Stimulated activated CD8-positive, alpha-beta memory T cell treated with anti-CD3 and anti-CD28 coated beads, Interleukin-15, amount 100 ng/mL, for 48 hours (primary cell): Measurements from ENCODE around the gene THRA.

Source experiments
- DNase-seq, 2 donors: peaks; one replicate each; pipeline ENCODE4 v3.0.0-alpha.2; 2020; ENCODE audit warnings: low read depth in 2 of 2

The THRA gene

DNA sequence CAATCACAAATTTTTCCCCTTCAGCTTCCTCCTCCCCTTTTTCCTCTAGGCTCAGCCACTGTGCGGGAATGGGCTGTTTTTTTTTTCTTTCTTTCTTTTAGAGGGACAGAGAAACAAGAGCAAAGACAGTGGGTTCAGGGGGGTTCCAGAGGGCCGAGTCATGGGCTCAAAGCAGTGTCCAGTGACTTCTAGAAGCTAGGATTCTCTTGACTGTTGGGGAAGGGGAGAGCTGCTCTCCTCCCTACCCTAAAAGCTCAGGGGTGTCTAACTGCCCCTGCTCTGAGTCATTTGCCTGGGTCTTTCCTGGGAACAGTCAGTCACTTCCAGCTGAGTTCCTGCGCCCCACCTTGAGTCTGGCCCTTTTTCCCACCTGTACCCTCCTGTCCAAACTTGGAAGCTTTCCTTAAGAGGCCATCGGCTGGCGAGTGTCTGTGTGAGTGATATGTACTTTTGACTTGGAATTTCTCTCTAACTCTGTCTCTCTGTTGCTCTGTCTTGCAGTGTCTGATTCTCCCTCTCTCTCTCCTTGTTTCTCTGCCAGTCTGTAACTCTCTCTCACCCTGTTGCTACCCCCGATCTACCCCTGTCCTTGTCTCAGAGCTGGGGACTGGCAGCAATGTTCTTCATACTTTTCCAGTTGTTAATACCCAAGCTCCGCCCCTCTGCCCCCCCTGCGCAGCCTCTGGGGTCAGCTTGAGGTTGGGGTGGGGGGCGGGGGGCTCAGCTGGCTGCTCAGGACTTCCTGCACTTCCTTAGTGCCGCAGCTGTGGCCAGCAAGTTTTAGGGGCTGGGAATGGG, 2.4 kb downstream of the THRA start:
- no peak for DNase-seq

DNA sequence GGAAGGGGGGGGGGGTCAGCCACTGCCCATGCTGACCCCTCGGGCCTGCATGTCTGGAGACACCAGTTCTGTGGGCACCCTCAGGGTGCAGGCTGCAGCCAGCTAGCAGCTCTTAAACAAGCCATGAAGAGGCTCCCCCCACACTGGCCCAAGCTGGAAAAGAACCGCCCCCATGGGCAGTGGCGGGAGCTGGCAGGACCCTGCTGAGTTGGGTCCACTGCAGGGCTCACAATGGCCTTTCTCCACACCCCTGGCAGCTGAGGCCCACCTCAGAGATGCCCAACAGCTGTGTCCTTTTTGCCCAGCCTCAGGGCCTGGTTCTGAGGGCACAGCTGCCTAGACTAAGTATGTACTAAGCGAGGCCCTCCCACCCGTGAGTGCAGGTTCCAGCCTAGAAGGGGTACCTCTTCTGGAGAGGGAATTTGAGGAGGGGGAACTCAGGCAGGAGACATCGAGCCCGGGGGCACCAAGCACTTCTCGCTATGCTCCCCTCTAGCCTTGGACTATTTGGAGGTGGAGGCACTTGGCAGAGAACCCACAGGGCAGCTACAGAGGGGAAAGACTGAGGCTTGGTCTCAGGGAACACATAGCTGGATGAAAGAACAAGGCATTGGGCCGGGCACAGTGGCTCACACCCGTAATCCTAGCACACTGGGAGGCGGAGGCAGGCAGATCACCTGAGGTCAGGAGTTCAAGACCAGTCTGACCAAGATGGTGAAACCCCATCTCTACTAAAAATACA, 3.2 kb downstream of the THRA start:
- no peak for DNase-seq

DNA sequence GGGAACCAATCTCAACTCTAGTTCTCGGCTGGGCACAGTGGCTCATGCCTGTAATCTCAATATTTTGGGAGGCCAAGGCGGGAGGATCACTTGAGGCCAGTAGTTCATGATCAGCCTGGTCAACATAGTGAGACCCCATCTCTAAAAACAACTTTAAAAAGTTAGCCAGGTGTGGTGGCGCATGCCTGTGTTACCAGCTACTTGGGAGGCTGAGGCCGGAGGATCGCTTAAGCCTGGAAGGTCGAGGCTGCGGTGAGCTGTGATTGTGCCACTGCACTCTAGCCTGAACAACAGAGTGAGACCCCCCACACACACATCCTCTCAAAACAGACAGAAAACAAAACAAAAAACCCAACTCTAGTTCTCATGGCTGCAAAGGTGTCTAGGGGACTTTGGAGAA, 4.9 kb downstream of the THRA start:
- DNase-seq, result no peak

DNA sequence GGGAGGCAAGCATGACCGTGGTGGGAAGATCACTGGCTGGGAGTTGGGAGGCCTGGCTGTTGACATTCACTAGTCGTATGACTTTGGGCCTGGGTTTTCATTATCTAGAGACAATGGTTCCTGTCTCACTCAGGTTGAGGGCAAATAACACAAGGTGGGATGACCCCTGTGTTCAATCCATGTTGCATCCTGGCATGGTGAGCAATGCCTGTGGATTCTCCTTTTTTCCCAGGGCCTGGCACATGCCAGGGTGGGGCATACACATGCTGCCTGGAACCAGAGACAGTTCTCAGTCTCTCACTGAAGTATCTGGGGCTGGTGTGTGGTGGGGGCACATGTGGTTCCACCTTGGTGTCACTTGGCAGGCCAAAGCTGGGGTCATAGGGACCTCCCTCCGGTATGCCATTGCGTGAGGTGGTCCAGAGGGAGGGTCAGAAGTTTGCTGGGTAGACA, 5.4 kb downstream of the THRA start:
- DNase-seq, result no peak

DNA sequence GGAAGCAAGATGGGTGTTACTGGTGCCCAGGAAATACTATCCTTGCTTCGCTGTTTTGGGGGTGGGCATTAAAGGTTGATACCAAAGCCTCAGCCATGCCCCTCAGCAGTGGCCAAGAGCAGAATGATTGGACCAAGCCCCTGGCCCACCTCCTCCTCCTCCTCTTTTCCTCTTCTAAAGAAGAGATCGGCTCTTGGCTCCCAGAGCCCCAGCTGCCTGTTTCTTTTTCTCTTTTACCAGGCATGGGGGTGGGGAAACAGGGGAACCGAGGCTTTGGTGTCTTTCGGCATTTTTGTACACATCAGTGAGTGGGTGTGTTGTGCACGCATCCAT, 5.8 kb downstream of the THRA start:
- DNase-seq, result no peak

DNA sequence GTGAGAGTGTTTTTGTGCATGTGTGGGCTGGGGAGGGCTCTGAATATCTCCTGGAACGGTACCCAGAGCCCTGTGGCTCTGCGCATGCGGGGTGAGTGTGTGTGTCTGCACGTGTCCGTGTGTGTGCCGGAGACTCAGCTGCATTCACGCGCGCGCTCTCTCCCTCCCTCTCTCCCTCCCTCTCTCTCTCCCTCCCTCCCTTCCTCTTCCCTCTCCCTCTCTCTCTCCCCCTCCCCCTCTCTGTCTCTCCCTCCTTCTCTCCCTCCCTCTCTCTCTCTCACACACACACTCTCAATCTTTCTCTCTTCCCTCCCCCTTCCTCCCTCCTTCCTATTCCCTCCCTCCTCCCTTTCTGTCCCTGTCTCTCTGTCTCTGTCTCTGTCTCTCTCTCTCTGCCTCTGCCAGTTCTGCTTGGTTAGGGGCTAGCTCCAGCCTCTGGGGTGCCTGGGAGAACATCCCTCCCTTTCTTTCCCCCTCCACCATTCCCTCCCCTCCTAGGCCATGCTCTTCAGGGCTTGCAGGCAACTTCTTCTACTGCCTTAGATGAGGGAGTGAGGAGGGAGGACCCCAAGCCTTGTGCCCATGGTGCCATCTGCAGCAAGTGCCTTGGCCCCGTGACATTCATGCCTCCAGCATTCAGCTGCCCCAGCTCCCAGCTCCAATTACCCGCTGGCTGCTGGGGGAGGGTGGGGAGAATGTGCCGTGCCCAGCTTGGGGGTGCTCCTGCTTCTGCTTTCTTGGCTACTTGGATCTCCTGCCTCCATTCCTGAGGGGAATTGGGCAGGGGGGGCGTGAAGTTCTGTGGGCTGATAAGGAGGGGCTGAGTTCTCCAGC, 6.4 kb downstream of the THRA start:
- peak; percentile 58 to 67 for DNase-seq

DNA sequence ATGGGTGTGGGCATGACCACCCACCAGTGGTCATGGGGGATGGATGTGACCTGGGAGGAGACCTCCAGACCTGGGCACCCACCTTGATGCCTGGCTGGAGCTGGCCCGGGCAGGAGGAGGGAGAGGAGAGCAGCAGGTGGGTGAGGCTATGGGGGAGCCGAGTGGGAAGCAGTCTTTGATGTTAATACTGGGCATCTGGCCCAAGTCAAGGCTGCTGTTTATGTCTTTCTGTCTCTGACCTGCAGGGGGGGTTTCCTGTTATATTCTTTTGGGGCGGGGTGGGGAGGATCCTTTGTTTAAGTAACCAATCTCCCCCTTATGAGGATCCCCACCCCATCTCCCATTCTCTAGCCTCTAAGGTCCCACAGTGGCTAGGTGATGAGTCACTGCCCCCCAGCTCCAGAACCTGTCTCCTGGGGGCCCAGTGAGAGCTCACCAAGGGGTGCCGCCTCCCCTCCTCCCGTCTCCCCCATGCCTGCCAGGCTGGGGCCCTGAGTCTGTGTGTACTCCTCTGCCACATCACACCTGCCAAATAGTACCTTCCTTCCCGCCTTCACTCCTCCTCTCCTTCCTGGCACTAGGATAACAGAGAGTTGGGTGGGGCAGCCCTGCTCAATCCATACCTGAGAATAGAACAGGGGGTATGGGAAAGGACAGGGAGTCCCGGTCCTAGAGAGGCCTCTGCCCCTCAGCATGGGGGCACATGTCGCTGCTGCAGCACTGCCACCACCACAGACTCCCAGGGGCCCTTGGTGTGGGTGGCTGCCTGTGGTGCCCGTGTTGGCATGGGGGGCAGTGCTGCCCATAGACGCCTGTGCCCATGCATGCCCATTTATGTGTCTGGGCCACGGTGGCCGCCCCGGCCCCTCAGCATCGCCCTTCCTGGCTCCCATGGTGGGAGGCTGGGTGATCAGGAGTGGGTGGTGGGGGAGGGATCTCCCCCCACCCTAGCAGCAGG, 7.3 kb downstream of the THRA start:
- DNase-seq, result no peak

DNA sequence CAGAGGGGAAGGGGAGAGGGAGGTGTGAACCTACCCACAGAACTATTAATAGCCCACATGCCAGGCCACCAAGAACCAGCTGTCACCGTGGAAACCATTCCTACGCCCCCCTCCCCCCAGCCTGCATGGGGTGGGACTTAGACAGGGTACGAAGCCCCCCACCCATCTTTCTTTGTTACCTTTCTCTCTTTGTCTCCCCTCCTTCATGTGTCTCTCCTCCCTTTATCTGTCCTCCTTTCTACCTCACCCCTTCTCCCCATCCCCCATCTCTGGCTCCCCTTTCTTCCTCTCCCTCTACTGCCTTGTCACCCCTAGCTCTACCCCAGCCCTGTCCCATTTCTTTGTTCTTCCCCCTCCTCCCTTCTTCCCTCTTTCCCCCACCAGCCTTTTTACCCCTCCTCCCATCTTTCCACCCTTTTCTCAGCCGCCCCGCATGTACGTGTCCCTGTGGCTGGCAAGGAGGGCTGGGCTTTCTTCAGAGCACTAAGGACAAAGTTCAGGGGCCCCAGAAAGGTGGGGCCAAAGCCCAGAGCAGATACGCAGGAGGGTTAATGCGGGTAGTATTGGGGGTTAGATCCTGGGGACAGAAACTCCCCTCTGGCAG, 8.0 kb downstream of the THRA start:
- DNase-seq, result no peak

DNA sequence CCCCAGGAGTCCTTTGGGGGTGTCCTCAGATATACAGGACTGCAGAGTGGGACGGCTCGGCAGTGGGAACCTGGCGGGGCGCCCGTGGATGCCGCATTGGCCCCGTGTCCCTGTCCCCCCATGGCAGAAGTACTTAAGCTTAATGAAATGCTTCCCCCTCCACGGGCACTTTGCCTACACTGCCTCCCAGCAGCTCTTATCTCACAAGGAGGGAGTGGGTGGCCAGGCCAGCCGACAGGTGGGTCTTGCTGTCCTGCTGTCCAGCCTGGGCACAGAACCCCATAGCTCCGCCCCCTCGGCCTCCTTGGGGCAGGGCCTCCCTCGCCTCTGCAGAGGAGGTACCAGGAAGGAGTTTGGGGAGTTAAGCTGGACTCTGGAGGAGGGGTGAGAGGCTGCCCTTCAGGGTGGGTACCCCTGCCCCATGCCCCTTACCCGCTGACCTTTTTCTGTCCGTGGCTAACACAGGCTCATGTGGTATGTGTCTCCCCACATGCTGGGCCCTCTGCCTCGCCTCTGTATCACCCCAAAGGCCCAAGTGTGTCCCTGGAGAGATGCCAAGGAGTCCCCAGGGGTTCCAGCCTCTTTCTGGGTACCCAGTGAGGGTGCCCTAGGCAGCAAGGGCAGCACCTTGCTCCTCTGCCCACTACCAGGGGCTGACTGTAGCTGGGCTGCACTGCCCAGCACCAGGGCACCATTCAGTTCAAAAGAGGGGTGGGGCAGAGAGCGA, 8.7 kb downstream of the THRA start:
- no peak for DNase-seq

DNA sequence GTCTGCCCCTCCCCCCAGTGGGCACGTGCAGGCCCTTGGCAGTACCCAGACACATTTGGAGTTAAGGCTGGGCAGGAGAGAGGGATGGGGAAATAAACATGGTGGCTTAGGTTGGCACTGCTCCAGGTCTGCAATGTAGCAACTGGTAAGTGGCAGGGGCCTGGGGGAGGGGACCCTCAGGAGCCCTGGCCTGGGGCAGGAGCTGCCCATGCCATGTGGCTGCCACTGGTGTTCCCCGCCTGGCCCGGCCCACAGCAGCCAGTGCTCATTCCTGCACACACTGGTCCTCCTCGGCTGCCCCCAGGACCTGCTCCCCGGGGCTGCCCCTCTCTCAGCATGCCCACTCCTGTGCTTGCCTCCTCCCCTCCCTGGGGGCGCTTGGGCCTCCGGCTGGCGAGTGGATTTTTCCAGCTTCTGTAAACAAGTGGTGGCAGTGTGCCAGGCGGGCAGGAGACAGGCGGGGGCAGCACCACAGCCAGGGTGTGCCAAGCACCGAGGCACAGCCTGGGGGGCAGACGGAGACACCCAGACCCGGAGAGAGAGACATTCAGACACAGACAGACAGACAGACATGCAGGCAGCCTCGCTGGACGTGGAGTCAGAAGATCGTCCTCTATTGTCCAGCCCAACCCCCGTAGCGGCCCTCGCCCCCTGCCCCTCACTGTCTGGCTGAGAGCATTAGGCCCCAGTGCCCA, 9.4 kb downstream of the THRA start:
- no peak for DNase-seq

DNA sequence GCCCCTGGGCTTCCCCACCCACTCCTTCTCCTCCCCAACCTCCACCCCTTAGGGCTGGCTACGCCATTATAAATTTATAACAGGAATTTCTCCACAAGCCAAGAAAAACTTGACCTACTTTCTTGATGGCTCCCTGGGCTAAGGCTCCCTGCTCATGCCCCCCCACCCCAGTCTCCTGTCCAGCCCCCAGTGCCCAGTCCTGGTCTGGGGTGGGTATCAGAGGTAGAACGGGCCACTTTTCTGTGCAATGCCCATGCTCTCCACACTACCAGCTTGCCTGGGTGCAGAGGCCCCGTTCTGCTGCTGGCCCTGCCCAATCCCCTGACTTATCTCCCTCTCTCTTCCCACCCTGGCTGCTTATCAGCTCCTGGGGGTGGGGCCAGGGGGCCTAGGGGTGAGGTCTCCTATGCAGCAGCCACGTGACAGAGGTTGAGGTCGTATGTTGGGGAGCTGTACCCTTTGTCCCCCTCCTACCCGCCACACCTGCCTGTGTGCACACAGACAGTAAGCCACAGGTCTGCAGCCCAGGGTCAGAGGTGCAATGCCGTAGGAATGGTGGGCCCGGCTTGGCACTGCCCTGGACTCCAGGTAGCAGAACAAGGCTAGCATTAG, 10.1 kb downstream of the THRA start:
- no peak for DNase-seq

DNA sequence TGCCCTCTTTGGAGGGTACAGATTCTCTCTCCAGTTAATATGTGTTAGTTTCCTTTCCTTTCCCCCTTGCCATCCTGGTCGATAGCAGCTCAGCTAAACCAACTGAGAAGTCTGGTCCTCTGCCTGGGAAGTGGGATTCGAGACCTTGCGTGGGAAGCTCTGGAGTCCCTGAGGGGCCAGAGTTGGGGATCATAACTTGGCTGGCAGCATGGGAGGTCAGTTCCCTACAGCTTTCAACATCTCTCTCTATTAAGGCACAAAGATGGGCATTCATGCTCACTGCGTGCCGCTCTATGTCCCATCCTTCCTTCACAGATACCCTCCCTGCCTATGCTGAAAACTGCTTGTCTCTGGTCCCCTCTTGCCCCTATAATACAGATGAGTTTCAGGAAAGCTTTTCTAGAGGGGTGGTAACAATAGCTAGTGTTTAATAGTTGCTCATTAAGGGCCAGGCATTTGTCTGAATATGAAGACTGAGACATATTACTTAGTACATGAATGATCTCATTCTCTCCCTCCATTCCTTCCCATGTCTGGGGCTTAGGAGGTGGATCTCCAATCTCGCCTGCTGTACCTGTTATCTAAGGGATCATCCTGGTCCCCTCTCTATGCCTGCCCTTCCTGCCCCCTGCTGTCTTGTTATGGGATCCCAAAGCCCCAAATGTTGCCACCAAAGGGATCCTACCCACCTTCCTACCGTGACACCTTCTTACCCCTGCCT, 10.8 kb downstream of the THRA start:
- DNase-seq, result no peak

DNA sequence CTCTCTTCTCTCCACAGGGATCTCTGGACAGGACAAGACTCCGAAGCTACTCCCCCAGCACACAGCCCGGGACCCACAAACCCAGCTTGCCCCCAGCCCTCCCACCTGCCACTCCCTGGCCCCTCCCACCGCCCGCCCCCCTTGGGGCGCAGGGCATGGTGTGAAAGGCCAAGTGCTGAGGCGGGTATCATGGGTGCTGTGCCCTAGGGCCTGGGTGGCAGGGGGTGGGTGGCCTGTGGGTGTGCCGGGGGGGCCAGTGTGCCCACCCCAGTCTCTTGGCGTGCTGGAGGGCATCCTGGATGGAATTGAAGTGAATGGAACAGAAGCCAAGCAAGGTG, 11.4 kb downstream of the THRA start:
- no peak for DNase-seq

DNA sequence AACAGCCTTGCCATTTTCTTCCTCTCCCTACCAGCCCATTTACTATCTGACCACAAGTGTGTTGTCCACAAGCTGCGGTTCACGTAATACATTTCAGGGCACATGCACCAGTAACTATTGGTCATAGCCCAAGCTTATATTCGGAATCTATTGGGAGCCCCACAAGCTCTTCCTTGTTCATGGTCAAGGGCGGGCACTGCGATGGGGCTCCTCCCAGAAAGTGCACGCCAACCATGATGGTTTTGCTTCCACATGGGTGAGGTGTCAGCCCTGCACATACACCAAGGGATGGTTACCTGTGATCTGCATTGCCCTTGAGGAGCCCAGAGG, 12.1 kb downstream of the THRA start:
- no peak for DNase-seq

DNA sequence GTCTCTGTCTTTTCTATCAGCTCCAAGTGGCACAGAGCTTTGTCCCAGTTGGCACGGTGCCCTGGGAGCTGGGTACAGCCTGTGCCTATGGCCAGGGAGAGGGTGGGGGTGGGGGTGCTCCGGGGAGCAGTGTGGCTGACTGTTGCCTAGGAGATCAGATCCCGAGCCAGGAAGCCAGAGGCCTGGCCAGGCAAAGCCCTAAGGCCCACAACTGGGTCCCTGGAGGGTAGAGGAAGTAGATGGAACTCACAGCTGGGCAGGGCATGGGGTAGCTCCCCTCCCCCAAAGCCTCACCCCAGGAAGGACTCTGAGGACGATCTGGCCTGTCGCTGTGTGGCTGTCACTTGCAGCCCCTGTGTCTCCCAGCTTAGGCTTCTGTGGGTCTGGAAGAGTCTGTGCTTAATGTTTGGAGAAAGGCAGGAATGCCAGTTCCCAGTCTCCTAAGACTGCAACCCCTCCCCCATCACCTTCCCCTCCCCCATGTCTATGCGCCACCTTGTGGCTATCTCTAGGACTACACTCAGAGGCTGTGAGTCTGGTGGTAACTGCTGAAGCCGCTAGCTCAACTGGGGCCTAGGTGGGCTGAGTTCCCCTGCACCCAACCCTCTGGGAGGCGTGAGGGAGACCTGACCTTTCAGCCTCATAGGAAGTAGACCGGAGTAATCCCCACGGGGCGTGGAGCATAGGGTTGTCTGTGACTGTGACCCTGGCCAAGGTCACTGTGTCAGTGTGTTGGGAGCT, 12.6 kb downstream of the THRA start:
- DNase-seq, result no peak

DNA sequence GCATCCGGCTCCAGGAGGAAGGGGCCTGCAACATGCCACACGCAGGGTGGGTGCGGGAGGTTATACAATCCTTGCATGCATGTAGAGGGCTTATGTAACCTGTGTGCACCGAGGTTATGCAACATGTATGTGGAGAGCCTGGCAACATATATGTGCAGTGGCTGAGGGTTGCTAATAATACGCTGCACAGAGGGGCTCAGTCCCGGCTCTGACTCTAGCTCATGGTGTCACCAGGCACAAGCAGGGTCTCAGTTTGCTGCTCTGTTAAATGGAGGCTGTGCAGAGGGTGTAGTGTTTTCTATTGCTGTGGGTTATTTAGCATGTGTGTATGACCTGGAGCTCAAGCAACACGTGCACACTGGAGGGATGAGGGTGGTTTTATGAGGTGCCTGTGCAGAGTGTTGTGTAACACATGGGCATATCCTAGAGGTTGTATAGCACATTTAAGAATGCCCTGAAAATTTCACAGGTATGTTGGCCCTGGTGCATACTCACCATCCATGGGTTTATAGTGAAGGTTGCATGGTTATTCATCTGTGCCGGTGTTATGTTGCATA, 13.3 kb downstream of the THRA start:
- DNase-seq, result no peak

DNA sequence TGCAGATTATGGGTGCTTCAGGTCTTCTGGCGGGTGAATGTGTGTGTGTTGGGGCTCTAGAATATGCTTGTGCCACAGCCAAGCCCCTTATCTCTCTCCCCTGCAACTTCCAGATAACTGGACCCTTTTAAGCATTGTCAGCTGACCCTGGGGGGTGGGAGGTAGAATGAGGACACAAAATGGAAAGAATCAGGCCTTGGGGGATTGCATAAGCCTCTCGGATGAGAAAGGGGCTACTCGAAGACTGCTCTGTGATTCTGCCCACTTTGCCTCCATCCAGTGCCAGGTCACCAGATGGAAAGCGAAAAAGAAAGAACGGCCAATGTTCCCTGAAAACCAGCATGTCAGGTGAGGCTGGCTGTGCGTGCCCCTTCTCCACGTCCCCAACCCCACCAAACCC, 13.8 kb downstream of the THRA start:
- no peak for DNase-seq

DNA sequence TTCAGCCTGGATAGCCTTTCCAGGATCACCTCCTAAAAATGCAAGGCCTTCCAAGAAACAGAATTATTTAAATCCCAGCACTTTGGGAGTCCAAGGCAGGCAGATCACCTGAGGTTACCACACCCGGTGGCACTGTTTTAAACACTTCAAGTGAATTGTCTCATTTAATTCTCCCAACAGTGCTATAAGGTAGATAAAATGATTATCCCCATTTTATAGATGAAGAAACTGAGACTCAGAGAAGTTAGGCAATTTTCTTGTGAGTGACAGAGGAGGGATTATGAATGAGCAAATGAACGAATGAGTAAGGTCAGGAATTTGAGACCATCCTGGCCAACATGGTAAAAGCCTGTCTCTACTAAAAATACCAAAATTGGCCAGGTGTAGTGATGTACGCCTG, 16.8 kb downstream of the THRA start:
- no peak for DNase-seq
